GM19452 (cell line): ENCODE results near the gene POR.
"Not testable (repeated sequence)": the region's sequence is repeated elsewhere in the genome, so short reads cannot be mapped to it uniquely, and the experiment has no call there.

Experiments used
- ATAC-seq: cut with Tn5 transposase; IDR thresholded peaks from one replicate; pipeline ENCODE4 v1.9.1; 2021; ENCODE audit not compliant: unreplicated experiment

POR gene

DNA sequence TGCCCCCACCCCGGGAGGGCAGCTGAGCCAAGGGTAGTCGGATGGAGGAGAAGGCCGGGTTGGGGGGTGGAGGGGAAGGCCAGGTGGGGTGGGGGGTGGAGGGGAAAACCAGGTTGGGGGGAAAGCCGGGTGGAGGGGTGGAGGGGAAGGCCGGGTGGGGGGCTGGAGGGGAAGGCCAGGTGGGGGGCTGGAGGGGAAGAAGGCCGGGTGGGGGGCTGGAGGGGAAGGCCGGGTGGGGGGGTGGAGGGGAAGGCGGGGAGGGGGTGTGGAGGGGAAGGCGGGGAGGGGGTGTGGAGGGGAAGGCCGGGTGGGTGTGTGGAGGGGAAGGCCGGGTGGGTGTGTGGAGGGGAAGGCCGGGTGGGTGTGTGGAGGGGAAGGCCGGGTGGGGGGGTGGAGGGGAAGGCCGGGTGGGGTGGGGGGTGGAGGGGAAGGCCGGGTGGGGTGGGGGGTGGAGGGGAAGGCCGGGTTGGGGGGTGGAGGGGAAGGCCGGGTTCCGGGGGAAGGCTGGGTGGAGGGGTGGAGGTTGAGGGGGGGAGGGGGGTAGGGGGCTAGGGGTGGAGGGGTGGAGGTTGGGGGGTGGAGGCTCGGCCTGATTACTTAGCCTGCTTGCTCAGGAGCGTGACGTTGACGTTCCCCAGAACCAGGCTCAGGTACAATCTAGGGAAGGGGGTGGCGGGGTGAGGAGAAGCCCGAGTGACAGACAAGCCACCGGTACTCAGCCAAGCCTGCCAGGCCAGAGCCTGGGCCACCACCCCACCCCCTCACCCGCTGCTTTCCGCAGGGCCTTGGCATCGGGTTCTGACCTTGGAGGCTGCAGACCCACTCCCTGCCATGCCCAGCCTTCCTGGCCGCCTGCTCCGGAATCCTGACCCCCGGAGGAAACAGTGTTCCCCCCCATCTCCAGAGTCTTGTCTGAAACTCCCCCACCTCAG lies 73.9 kb downstream of the POR start:
- no peak for ATAC-seq

DNA sequence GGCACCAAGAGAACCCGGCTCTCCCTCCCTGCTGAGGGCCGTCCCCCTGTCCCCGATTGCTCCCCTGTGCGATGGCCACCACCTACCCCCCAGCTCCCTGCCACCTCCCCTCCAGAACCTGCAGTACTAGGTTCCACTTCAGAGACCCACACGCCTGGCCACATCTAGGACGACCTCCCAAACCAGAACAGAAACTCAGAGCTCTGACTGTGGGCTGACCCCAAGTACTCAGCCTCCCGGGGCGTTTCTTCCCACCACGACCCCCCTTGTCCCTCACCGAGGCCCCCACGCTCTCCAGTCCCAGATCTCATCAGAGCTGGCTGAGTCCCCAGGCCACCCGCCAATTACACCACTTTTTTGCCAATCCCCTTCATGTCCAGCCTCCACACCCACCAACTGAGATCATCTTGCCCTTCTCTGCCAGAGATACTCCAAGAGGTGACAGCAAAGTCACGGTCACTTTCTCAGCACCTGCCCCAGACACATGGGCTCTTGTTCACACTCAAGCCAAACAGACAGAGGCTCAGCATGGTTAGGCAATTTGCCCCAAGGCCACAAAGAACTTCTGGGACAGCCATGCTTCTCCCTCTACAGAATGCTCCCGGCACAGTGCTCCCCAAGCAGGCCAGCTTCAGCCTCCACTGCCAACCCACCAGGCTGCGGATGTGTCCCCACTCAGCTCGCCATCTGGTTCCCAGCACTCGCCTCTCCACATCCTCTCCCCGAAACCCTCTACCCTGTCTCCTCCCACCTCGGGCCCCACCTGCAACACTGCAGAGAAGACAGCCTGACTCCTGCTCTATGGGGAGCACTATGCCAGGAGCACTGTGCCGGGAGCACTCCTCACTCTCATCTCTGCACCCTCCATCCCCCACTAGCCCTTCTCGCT lies 74.8 kb downstream of the POR start:
- no peak for ATAC-seq

DNA sequence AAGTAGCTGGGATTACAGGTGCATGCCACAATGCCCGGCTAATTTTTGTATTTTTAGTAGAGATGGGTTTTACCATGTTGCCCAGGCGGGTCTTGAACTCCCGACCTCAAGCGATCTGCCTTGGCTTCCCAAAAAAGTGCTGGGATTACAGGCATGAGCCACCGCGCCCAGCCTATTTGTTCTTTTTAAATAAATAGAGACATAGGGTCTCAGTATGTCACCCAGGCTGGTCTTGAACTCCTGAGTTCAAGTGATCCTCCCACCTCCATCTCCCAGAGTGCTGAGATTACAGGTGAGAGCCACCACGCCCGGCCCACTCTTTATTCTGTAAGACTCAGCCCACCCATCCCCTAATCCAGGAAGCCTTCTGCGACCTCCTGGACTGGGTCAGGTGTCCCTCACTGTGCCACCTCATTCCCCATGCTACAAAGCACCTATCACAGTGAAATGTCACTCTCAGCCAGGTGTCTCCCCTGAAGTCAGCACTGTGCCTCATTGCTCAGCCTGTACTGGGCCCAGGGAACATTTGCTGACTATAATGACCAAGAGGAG lies 76.7 kb downstream of the POR start:
- no peak for ATAC-seq

DNA sequence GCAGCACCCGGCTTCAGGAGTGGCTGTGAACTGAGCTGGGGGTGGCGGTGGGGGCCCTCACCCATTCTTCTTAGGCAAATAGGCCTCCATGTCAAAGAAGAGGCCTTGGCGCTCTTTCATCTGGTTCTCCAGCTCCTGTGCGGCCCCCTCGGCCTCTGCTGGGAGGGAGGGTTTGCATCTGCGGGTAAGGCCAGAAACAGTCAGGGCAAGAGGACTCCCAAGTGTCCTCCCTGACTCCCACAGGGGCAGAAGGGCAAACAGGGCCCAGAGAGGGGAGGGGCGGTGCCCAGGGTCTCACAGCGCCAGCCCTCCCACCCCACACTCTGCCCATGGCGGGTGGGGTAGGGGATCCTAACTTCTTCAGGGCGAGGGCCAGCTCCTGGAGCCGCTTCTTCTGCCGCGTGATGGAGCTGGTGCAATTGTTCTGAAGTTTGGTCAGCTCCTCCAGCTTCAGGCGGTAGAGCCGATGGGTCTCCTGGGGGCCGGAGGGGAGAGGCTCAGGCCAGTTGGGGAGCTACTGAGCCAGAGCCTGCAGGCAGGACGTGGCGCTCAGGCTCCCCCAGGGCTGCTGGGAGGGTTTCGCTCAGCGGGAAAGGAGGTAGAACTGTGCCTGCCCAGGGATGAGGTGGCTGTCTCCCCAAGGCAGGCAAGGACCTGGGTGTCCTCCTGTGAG lies 77.3 kb downstream of the POR start:
- ATAC-seq: no peak

DNA sequence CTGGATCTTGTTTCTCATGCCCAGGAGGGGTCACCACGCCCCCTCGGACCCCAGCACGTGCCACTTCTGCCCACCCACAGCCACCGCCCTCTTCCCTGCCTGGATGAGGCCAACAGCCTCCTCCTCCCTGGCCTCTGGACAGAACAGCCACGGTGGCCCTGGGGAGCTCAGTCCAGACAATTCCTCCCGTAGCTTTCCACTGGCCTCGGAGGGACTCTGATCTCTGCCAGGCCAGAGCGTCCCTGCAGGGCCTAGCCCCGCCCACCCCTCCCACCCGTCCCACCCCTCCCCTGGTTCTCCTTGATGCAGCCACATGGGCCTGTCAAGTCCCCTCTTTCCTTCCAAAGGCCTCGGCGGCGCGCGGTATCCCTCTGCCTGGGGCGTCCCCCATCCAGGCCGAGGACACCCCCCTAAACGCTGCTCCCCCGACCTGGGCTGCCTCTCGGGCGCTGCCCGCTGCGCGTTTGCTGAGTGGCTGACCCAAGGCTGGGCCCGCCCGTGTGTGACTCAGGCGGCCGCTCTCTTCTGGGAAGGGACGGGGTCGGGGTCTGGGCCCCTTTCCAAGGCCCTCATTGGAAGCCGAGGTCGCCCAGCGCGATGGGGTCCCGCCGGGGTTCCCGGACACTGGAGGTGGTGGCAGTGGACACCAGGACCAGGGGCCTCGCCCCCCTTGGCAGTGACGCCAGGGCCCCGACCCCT lies 78.9 kb downstream of the POR start:
- peak; percentile 16 for ATAC-seq

DNA sequence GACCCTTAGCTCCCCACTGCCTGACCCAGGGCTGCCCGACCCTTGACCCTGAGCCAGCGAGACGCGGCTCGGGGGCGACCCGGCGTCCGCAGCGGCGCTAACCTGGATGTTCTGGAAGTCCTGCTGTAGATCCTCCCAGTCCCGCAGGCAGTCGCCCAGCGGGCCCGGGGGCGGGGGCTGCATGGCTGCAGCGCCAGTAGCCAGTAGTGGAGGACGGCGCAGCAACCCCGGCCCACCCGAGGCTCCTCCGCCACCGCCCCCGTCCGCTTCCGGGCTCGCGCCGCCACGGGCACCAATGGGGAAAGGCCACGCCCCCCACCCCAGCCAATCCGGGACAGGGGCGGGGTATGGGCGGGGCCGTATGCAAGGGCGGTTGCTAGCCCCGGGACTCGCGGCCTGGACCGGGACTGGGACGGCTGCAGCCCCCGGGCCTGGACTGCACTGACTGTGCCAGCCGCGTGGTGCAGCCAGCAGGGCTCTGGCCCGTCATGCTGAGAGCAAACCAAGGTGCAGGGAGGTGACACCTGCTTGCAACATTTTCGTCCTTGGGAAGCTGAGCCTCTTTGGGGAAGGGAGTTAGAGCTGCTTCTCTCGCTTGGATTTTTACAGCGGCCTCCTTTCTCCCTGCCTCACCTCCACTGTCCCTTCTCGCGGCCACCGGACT lies 79.6 kb downstream of the POR start, which contains the start of gene TMEM120A:
TMEM120A (minus strand) TSS at position 208 of the 664 bp plus-strand sequence; CDS start at position 183, 25 bp downstream.
- ATAC-seq: peak; percentile 98

- ATAC-seq: no peak
Measured at GRCh38 chr7:75995052-75995471, 80.1 kb downstream of the POR start.

DNA sequence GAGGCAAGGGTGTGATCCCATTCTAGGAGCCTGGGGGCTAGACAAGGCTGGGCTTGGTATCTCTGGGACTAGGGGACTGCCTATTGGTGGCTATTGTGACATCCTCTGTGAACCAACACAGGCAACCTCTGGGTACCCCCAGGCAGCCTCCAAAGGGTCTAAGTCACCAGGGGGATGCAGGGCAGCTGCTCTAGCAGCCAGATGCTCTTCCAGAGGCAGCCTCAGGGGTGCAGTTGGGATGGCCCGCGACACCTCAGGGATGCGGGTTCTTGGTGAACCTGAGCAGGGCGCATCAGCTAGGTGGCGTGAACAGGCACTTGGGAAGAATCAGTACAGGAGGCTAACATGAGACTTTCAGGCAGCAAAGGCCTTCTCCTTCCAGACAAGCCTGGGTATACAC lies 81.0 kb downstream of the POR start:
- no peak for ATAC-seq

DNA sequence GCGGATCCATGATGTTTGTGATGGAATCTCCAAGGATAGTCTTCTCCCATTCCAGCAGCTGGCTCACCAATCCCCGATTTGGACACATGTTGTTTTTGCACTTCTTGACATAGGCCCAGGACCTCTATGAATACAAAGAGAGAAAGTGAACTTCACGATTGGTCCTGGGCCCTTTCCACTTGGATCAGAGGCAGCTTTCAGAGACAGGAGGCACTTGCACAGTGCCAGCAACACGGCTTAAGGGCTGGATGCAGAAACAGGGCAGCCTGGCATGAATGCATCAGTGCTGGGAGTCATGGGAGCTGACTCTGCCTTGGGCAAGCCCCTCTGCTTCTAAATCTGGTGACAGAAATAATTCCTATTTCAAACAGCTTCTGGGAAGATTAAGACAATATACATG lies 81.5 kb downstream of the POR start:
- no peak for ATAC-seq

DNA sequence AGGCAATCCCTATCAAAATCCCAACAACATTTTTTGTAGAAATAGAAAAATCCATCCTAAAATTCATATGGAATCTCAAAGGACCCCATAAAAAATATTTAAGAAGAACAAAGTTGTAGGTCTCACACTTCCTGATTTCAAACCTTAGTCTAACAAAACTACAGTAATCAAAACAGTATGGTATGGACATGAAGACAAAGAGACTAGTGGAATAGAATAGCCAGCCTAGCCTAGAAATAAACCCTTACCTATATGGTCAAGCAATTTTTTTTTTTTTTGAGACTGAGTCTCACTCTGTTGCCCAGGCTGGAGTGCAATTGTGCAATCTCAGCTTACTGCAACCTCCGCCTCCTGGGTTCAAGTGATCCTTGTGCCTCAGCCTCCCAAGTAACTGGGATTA lies 83.1 kb downstream of the POR start:
- no peak for ATAC-seq

GRCh38 chr7:76000566-76000965 lies 85.6 kb downstream of the POR start:
- ATAC-seq: no peak

GRCh38 chr7:76002139-76002538 lies 87.2 kb downstream of the POR start:
- ATAC-seq: no peak

GRCh38 chr7:76002822-76003221 lies 87.9 kb downstream of the POR start:
- no peak for ATAC-seq

GRCh38 chr7:76003351-76003750 lies 88.4 kb downstream of the POR start:
- no peak for ATAC-seq

DNA sequence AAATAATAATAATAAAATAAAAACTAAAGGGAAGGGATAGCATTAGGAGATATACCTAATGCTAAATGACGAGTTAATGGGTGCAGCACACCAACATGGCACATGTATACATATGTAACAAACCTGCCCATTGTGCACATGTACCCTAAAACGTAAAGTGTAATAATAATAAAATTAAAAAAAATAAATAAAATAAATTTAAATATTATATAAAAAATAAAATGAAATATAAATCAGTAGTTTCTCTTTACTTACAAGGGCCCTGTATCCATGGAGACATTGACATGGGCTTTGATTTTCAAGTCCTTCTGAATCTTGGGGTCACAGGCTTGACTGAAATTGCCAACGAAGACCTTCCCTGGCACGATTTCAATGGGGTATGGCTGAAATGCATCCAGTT lies 90.0 kb downstream of the POR start:
- not testable (repeated sequence) for ATAC-seq

DNA sequence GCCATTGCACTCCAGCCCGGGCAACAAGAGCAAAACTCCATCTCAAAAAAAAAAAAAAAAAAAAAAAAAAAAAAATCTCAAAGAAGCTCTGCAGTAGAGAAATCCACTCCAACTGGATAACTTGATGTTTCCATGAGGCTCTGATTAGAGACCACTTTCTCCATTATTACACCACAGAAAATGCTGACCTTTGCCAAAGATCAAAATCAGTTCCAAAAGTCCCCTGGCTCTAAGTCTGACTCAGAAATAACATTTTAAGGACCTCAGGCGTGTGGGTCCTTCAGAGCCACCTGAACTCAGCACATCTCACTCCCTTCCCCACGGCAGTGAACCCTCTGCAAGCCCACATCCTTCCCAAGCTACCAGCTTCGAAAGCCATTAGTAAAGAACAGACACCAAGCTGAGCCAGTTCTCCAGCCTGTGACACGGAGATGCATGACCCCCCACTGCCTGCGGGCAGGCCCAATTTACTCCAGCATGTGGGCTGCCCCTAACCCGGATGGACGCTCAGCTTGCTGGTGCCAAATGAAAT lies 93.3 kb downstream of the POR start:
- ATAC-seq: no peak

DNA sequence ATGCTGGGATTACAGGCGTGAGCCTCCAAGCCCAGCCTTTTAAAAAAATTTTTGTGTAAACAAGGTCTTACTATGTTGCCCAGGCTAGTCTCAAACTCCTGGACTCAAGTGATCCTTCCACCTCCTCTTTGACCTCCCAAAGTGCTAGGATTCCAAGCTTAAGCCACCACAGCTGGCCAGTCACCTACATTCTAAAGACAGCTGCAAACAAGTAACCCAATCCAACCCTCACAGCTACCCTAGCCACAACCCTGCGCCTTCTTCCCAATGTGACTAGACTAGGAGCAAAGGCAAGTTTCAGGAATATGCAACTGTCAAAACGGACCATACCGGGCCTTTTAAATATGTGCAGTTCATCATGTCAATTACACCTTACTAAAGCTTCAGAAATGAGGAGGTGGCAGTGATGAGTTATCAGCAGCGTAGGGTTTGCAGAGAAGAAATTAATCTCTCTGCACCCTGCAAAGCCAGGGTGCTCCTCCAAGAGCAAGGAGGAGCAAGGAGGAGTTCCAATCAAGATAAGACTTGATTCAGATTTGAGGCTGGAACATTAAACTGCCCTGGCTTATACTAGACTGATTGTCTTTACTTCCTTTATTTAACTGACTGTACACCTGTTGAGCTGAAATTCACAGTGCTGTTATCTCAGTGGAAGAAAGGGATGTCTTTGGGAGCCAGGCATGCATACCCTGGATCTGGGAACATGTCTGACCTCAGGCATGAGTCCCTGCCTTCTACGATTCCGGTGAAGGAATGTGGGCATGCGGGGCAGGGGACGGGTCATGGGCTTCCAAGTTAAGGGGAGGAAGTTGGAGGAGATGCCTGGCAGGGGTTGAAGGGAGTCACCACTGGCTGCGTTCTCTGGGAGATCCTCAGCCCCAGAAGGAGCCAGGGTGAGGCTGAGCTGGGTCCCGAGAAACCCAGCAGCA lies 95.0 kb downstream of the POR start:
- ATAC-seq: no peak

GRCh38 chr7:76011442-76011861 lies 96.5 kb downstream of the POR start:
- ATAC-seq: no peak
